ENCODE results near the gene TMTC1.
"Not testable (repeated sequence)": the region's sequence is repeated elsewhere in the genome, so short reads cannot be mapped to it uniquely, and the experiment has no call there.

The TMTC1 gene

DNA sequence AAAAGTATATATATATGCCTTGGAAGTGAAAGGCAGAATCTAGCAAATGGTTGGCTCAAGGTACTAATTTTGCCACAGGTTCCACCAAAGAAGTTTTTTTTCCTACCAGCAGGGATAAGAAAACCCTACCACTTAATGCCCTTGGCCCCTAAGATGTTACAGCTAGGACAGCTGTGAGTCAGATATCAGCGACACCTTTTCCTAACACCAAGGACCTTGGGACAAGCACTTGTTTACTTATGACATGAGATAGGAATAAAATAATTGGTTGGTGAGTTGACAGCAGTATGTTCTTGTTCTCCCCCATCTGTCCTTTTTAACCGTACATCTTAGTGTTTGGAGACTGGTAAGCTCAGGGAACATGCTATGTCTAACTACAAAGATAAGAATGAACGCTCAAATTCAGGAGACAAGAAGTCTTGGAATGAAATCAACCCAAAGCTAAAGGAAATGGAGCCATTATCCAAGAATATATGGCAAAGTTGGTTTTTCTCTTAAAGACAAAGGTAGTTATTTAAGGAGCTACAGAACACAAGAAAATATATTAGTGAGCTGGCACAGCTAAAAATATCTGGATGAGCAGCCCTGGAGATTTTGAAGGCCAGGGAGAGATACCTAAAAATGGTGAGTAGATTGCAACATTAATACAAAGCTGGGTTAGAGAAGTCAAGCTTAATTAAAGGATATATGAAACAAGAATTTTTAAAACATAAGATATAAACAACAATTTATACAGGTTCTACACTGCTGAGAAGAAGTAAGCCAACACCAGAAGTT lies 126.8 kb downstream of the TMTC1 start:
- DNase-seq: peak; percentile 13

- DNase-seq: no peak
Measured at GRCh38 chr12:29655861-29656260, 127.9 kb downstream of the TMTC1 start.

- no peak for DNase-seq
Measured at GRCh38 chr12:29653286-29653685, 130.5 kb downstream of the TMTC1 start.

GRCh38 chr12:29650371-29650770 lies 133.4 kb downstream of the TMTC1 start:
- no peak for DNase-seq

GRCh38 chr12:29649722-29650121 lies 134.0 kb downstream of the TMTC1 start:
- DNase-seq: no peak

DNA sequence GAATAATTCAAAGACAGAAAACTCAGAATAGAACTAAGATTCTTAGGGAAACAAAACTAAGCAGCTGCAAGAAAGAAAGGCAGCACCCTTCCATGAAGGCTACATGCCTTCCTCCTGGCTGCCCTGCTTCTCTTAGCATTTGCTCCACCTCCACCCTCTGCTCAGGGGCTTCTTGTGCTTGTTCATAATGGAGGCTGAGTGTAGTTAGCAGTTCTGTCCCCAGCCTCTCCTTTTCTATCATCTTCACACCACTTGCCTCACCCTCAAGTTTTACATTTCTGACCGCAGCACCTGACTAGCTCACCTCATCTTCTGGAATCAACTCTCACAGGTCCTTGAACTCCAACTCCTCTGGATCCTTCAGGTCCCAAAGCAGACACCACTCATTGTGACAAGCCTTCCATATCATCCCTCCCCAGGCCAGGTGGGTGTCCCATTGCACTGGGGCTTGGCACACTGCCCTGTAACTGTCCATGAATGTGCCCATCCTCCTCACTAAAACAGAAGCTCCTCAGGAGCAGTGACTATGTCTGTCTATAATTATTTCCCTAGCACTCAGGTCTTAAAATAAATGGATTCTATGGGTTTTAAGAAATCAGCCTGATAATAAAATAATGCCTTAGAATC lies 139.1 kb downstream of the TMTC1 start:
- no peak for DNase-seq

- DNase-seq: no peak
Measured at GRCh38 chr12:29640589-29641345, 143.0 kb downstream of the TMTC1 start.

DNA sequence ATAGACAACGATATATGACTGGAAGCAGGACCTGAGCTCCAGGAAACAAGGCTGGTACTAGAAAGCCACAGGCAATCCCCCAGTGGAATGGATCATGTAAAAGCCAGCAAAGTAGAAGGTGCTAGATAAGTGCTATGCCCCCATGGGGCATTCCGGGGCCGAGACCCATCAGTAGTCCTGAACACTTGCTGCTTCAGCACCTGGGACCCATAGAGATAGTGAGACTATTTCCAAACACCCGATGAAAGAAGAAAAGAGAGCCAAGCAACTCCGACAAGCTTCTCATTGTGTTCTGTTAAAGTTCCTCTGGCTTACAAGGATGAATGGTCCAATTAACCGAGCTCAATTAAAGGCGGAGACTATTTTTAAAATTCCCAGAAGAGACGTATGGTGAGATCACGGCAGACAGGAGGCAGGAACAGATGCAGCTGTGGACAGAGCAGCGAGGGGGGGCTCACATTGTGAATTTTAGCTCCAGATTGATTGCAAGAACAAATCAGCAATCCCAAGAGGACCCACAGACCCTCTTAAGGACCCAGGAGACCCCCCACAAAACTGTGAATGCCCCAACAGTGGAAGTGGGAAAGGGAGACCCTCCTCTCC lies 143.7 kb downstream of the TMTC1 start:
- no peak for DNase-seq

DNA sequence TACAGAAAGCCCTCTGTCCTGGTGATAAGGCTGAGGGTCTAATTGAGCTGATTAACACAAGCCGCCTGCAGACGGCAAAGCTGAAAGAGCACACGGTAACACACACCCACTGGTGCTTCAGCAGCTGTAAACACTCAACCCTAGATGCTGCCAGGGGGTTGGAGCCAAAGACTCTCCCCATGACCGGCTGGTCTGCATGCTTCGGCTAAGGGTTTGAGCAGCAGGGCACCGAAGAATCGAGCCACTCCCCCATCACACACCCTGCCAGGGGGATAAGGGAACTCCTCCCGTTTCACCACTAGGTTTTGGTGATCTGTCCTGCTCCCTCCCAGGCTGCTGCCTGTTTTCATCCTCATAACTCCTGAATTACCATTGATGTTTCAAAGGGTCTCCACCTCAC lies 145.2 kb downstream of the TMTC1 start:
- no peak for DNase-seq

DNA sequence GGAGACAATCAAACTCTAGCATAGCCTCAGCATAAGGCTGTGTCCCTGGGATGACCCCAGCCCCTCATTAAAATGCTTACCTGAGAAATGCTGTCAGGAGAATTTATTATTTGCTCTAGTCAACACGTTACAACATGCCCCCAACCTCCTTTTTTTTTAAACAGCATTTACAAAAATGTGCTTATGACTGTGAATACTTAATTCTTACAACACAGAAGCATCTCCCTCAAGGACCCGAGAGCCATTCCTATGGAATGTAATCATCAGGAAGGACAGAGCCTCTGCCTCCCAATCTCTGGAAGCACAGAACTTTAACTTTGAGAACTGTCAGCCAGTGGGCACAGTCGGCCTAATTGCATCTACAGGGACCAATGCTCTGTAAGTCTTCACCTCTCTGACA lies 149.7 kb downstream of the TMTC1 start:
- no peak for DNase-seq

DNA sequence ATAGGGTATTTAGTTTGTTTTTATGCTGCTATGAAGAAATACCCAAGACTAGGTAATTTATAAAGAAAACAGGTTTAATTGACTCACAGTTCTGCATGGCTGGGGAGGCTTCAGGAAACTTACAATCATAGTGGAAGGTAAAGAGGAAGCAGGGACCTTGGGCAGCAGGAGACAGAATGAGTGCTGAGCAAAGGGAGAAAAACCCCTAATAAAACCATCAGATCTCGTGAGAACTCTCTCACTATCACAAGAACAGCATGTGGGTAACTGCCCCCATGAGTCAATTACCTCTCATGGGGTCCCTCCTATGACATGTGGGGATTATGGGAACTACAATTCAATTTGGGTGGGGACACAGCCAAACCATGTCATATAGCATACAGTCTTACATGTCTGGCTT lies 153.6 kb downstream of the TMTC1 start:
- DNase-seq: not testable (repeated sequence)

- DNase-seq: no peak
Measured at GRCh38 chr12:29627221-29627620, 156.5 kb downstream of the TMTC1 start.

- no peak for DNase-seq
Measured at GRCh38 chr12:29625359-29625953, 158.3 kb downstream of the TMTC1 start.

DNA sequence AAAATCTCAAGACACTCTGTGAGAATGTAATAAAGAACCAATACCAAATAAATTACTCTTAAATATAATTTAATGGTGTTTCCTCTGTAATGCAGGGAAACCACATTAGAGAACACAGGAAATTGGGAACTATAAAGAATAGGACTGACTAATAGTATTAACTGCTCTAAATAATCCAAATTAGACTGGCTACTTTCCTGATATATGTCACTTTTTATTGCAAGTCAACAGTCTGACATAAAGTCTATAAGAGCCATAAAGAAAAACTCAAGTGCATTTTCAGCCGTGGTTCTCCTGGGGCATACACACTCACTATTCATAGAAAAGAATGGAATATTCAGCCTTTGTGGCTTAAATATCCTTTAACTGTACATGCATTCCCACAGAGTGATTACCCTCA lies 161.5 kb downstream of the TMTC1 start:
- DNase-seq: no peak

DNA sequence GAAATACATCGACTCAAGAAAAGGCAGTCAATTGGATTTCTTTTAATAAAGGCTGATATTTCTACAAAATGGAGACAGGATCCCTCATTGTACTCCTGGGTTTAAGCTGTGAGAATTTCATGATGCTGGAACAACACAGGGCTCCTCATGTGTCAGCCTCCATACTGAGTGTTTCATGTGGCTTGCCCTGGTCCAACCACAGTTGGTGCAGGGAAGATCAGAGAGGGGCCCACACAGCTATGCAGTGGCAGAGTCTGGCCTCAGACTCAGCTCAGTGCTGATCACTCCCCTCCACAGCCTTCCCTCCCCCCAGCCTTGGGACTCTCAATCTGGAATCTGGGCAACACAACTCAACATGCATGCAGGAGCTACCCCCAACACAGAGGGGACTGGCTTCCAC lies 163.7 kb downstream of the TMTC1 start:
- DNase-seq: no peak

DNA sequence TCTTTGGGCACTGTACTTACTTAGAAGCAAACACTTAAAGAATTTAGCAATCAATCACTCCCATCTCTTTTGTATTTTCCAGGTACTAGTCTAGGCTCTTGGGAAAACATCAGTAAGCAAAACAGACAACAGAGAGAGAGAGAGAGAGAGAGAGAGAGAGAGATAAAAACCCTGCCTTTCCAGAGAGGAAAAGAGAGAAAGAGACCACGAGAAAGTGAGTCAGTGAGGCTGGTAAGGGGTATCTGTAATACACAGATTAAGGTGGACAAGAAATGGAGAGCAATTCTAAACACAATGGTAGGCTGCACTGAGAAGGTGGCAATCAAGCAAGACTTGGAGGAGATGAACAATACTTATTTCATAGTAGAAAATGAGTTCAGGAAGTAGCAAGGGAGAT lies 166.3 kb downstream of the TMTC1 start:
- no peak for DNase-seq

DNA sequence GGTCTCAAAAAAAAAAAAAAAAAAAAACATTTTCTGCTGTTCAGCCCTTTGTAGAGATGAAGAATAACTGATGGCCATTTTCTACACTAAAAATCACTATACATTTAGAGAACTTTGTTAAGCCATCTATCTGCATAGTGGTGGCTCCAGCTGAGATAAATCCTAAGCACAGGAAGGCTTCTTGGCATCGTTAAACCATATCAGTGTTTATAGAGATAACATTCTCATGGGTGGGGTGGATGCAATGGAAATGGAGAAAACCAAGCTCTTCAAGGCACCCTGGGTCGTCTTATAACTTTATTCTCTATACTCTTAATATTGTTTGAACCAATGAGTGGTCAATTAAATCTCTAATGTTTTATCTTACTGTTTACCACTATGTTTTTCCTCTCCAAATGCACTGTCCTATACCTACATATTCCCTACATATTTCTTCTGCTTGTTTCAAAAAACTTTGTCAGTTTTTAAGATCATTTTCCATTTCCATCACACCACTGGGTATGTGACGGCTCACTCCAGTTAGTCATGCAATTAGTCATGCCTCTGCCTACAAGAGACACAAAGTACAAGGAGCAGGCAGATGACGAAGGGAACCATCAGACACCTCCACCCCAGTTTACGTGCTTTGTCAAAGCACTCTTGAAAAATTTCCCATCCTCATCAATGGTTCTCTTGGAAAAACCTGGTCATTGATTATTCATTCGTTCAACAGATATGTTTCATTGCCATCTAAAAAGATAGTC lies 166.9 kb downstream of the TMTC1 start:
- no peak for DNase-seq

DNA sequence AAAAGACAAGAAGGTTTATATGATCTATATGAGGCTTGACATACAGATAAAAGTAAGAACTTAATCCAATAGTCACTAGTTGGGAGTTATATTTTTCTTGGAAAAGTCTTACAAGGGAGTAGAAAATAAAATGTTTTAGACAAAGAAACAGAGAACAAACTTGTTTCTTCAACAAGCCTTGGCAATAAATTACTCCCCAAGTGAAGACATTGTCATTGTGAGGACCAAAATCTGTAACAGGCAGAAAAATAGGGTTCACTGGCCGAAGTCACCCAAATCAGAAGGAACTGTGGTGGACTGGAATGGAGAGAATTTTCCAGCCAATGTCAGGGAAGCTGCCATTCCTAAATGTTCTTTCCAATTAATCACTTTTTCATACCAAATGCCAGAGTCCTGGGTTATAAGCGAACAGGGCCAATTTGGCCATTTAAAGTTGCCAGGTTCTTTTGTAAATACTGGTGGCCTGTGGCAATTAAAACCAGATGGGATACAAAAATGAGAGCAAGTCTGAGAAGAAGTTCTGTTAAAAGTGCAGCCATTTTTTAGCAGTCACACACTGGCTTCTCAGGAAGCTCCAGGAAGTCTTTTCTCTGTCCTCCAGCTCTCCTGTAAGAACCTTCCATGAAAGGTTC lies 168.9 kb downstream of the TMTC1 start:
- DNase-seq: no peak

GRCh38 chr12:29612912-29613311 lies 170.8 kb downstream of the TMTC1 start:
- no peak for DNase-seq

DNA sequence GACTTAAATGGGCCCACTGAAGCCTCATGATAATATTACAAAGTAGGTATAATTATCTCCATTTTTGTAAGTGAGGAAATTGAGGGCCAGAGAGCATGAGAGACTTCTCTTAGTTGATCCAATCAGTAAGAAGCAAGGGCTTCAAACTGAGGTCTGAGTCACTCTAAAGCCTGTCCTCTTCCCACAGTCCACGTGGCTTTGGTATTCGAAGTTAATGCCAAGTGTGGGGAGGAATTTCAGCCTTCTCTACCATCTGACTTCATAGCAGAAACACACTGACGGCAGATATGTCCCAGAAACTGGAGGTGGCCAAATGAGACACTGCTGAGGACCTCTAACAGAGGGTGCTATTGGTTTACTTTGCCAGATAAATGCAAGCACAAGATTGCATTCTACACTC lies 171.8 kb downstream of the TMTC1 start:
- no peak for DNase-seq

DNA sequence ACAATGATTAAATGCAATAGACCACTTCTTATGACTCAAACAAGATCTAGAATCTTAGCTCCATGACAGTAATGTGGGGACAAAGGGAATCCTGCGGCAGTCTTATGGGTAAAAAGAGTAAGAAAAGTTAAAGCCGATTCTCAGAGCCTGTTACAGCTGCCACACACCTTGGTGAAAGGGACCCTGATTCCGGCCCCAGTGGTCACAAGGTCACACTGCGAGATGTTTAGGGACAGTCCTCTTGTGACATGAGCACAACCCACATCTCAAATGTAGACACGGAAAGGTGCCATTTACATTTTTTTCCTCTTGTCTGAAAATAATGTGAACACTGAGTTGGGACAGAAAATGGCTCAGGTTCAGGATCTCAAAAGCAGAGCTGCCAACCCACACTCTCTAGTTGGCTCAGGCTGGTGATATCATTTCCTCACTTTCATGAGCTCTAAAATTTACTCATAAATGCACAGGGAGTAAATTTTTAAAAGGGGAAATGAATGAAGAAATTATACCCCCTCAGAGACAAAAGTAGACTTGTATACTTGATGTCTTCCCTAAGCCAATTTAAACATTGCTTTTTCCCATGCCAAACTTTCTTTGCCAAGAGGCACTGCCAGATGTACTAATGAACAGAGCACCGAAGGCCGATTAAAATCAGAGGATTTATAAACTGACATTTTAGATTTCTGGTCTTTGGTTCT lies 173.1 kb downstream of the TMTC1 start:
- DNase-seq: no peak

All from NCI-H2171 (cell line).